Mesothelial cell of epicardium (in vitro differentiated cells): Measurements from ENCODE around the gene ACIN1. TPM values are rescaled to one million over a fixed set of nuclear protein-coding genes. Genes with fewer than 3 reads are reported as not detected.

Experiments
- DNase-seq, 2 experiments: peaks; one replicate each; pipeline ENCODE4 v3.0.0; 2021; ENCODE audit warnings: low spot score in 2 of 2; ENCODE audit not compliant: unreplicated experiment in 2 of 2
- H3K27ac Mint-ChIP-seq: 2 replicates; pipeline ENCODE4 v1.8.0; 2021; ENCODE audit warnings: mixed read lengths
- H3K27me3 Mint-ChIP-seq: 2 replicates; pipeline ENCODE4 v1.8.0; 2021; ENCODE audit warnings: low read depth, mixed read lengths
- H3K36me3 Mint-ChIP-seq: 2 replicates; pipeline ENCODE4 v1.8.0; 2021; ENCODE audit warnings: mixed read lengths
- H3K4me1 Mint-ChIP-seq: 2 replicates; pipeline ENCODE4 v1.8.0; 2021; ENCODE audit warnings: mixed read lengths
- H3K4me3 Mint-ChIP-seq: 2 replicates; pipeline ENCODE4 v1.8.0; 2021; ENCODE audit warnings: mild to moderate bottlenecking, moderate library complexity, mixed read lengths
- H3K9me3 Mint-ChIP-seq: 2 replicates; pipeline ENCODE4 v1.8.0; 2021; ENCODE audit warnings: mixed read lengths
- CTCF ChIP-seq: fragments of 200-600 bp; sonication (generic); IDR thresholded peaks from one replicate; pipeline ENCODE4 v1.5.0; 2021; ENCODE audit warnings: antibody characterized with exemption; ENCODE audit not compliant: unreplicated experiment
- total RNA-seq: library from RNA; stranded (reverse); gene quantifications from 3 replicates; pipeline ENCODE4 v1.2.1, GENCODE V29; 2021

Gene ACIN1
- total RNA-seq, 1 donor from 2014 or later, result 401 TPM

GRCh38 chr14:23056145-23056955 is 38.6 kb downstream of the ACIN1 start:
- peak overlapping the region; percentile 80 for H3K27ac Mint-ChIP-seq

GRCh38 chr14:23055621-23056144 is 39.3 kb downstream of the ACIN1 start:
- H3K27me3 Mint-ChIP-seq, result no peaks in the 10 kb centered on the region
- H3K9me3 Mint-ChIP-seq, result no peaks in the 10 kb centered on the region
- no peak for DNase-seq
- peaks cover 5% of the 10 kb centered on the region for H3K36me3 Mint-ChIP-seq
- TF ChIP-seq CTCF, result no peak
- H3K4me3 Mint-ChIP-seq, result peak overlapping the region; percentile 82
- peaks cover 18% of the 10 kb centered on the region for H3K4me1 Mint-ChIP-seq
- peak overlapping the region; percentile 60 for H3K27ac Mint-ChIP-seq

More at GRCh38 chr14:23056145-23056955, 38.6 kb downstream of the ACIN1 start:
- Mint-ChIP-seq H3K36me3 (peaks cover 5% of the 10 kb centered on the region), H3K4me3 (peak overlapping the region; percentile 82), H3K4me1 (peaks cover 18% of the 10 kb centered on the region), H3K9me3 (no peaks in the 10 kb centered on the region), H3K27me3 (no peaks in the 10 kb centered on the region)
- peak; percentile 56 for TF ChIP-seq CTCF
- DNase-seq, result peak in 1 of 2 experiments; percentile 71

- no peaks in the 10 kb centered on the region for H3K27me3 Mint-ChIP-seq
- H3K4me1 Mint-ChIP-seq, result peaks cover 18% of the 10 kb centered on the region
- no peaks in the 10 kb centered on the region for H3K9me3 Mint-ChIP-seq
- TF ChIP-seq CTCF, result no peak
- DNase-seq, result no peak
- peaks cover 5% of the 10 kb centered on the region for H3K36me3 Mint-ChIP-seq
- no peak overlapping the region for H3K4me3 Mint-ChIP-seq
- H3K27ac Mint-ChIP-seq, result no peak overlapping the region
Observed at GRCh38 chr14:23055147-23055550, 39.8 kb downstream of the ACIN1 start.

- TF ChIP-seq CTCF, result no peak
- Mint-ChIP-seq H3K27me3 (no peaks in the 10 kb centered on the region), H3K36me3 (peaks cover 5% of the 10 kb centered on the region), H3K9me3 (no peaks in the 10 kb centered on the region), H3K4me3 (no peak overlapping the region), H3K4me1 (peaks cover 18% of the 10 kb centered on the region), H3K27ac (no peak overlapping the region)
- no peak for DNase-seq
Observed at GRCh38 chr14:23054000-23054811, 40.7 kb downstream of the ACIN1 start.

DNA sequence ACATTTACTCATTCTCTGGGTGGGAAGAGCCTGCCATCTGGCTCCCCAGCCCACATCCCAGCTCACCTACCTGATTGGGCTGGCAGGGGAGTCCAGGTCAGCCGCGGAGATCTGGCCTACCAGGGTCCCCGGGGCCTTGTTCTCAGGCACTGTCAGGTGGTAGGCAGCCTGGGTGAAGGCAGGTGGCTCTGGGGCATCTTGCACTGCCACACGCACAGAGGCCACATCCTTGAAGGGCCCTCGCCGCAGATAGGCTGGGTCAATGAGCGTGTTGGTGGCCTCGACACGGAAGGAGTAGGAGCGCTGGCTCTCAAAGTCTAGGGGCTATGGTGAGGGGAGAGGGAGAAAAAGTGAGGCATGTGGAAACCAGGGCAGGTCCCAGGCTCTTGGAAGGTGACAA is 41.5 kb downstream of the ACIN1 start:
- Mint-ChIP-seq H3K4me1 (peaks cover 18% of the 10 kb centered on the region), H3K27ac (no peak overlapping the region), H3K4me3 (no peak overlapping the region), H3K9me3 (no peaks in the 10 kb centered on the region), H3K27me3 (no peaks in the 10 kb centered on the region), H3K36me3 (peaks cover 8% of the 10 kb centered on the region)
- TF ChIP-seq CTCF, result no peak
- no peak for DNase-seq
